PC-3 (cell line): Measurements from ENCODE around the gene RAB11FIP4. TPM values are rescaled to one million over a fixed set of nuclear protein-coding genes. Genes with fewer than 3 reads are reported as not detected.

Experiments used
- ATAC-seq: fragments of 200-7000 bp; cut with Tn5 transposase; 2 replicates; pipeline ENCODE4 v1.9.1; 2020; ENCODE audit warnings: mild to moderate bottlenecking, moderate library complexity
- BruUV-seq: library from RNA; stranded (reverse); fragments of 400-500 nt; replicated peaks from 2 replicates; lab custom pipeline; 2021; lab: Mats Ljungman, UMichigan
- CTCF ChIA-PET: fragments of 300-600 bp; sonication (Branson Sonifier 250); formaldehyde crosslinking; loops from one replicate; lab custom pipeline; 2022; ENCODE audit warnings: antibody characterized with exemption; lab: Charles Lee
- POLR2A ChIA-PET: fragments of 300-600 bp; sonication (Branson Sonifier 250); formaldehyde crosslinking; loops from one replicate; lab custom pipeline; 2022; ENCODE audit warnings: antibody characterized with exemption; ENCODE audit not compliant: unreplicated experiment; lab: Charles Lee
- DNase-seq: peaks from one replicate; pipeline ENCODE4 v3.0.0-alpha.2; 2015
- H2AFZ ChIP-seq: fragments of 300-600 bp; sonication (generic); 2 replicates; pipeline ENCODE4 v1.6.0; 2016; ENCODE audit warnings: antibody characterized with exemption, low read length
- H3F3A ChIP-seq: fragments of 300-600 bp; sonication (generic); one replicate; pipeline ENCODE4 v1.6.0; 2017; ENCODE audit warnings: antibody characterized with exemption, low read length, control low read depth, mild to moderate bottlenecking; ENCODE audit not compliant: unreplicated experiment
- H3K27ac ChIP-seq: fragments of 300-600 bp; sonication (generic); 2 replicates; pipeline ENCODE4 v1.5.1; 2016; ENCODE audit warnings: mild to moderate bottlenecking, low read length
- H3K27me3 ChIP-seq: fragments of 300-600 bp; sonication (generic); 2 replicates; pipeline ENCODE4 v1.6.1; 2016; ENCODE audit warnings: low read length, mixed read lengths
- H3K36me3 ChIP-seq: fragments of 300-600 bp; sonication (generic); 2 replicates; pipeline ENCODE4 v1.6.1; 2016; ENCODE audit warnings: low read depth, mixed run types, low read length, mixed read lengths
- H3K4me1 ChIP-seq: fragments of 300-600 bp; sonication (generic); 2 replicates; pipeline ENCODE4 v1.5.1; 2016; ENCODE audit warnings: low read length; ENCODE audit not compliant: insufficient read depth
- H3K4me2 ChIP-seq: fragments of 300-600 bp; sonication (generic); 2 replicates; pipeline ENCODE4 v1.6.0; 2016; ENCODE audit warnings: low read length
- H3K4me3 ChIP-seq: fragments of 300-600 bp; sonication (generic); 2 replicates; pipeline ENCODE4 v1.5.1; 2016; ENCODE audit warnings: mild to moderate bottlenecking, low read length, mixed read lengths
- H3K79me2 ChIP-seq: fragments of 300-600 bp; sonication (generic); 2 replicates; pipeline ENCODE4 v1.6.1; 2017; ENCODE audit warnings: low read length, mixed read lengths
- H3K9ac ChIP-seq: fragments of 300-600 bp; sonication (generic); 2 replicates; pipeline ENCODE4 v1.6.0; 2016; ENCODE audit warnings: mild to moderate bottlenecking, low read length
- H3K9me2 ChIP-seq: fragments of 300-600 bp; sonication (generic); replicated peaks from 2 replicates; pipeline ENCODE4 v1.6.1; 2016; ENCODE audit warnings: mixed run types, low read length, mixed read lengths
- H3K9me3 ChIP-seq: fragments of 300-600 bp; sonication (generic); 2 replicates; pipeline ENCODE4 v1.6.1; 2016; ENCODE audit warnings: low read length, mixed read lengths
- H4K20me1 ChIP-seq: fragments of 300-600 bp; sonication (generic); 2 replicates; pipeline ENCODE4 v1.6.1; 2016; ENCODE audit warnings: low read length, mixed read lengths
- EZH2 ChIP-seq: fragments of 300-600 bp; sonication (generic); IDR thresholded peaks from one replicate; pipeline ENCODE4 v1.6.1; 2017; ENCODE audit warnings: antibody characterized with exemption, mild to moderate bottlenecking, low read length; ENCODE audit not compliant: unreplicated experiment
- EZH2phosphoT487 ChIP-seq: fragments of 300-600 bp; sonication (generic); IDR thresholded peaks from 2 replicates; pipeline ENCODE4 v1.6.1; 2018; ENCODE audit warnings: mild to moderate bottlenecking, antibody characterized with exemption, low read length, borderline replicate concordance
- intact Hi-C: fragments of 100-400 bp; cut with micrococcal nuclease; formaldehyde crosslinking; loops from 2 replicates; pipeline ENCODE4 v1.9.0; 2023
- total RNA-seq: library from RNA; depleted of rRNA; stranded (reverse); fragments of >200 nt; gene quantifications from 2 replicates; pipeline ENCODE4 v1.2.3, GENCODE V29; 2014
- TF ChIP-seq, protein P1 (sequence below): fragments of 300-600 bp; sonication (generic); conservative IDR thresholded peaks from 2 replicates; pipeline ENCODE4 v1.5.1; 2017; ENCODE audit warnings: antibody characterized with exemption, low read depth, mild to moderate bottlenecking, low read length

The RAB11FIP4 gene
- total RNA-seq, 1 experiment from 2014 or later = 4.2 TPM

GRCh38 chr17:31411707-31412285 lies 20.3 kb downstream of the RAB11FIP4 start:
- TF ChIP-seq EZH2phosphoT487 (no peak), EZH2 (no peak)
- TF ChIP-seq, protein P1, sequence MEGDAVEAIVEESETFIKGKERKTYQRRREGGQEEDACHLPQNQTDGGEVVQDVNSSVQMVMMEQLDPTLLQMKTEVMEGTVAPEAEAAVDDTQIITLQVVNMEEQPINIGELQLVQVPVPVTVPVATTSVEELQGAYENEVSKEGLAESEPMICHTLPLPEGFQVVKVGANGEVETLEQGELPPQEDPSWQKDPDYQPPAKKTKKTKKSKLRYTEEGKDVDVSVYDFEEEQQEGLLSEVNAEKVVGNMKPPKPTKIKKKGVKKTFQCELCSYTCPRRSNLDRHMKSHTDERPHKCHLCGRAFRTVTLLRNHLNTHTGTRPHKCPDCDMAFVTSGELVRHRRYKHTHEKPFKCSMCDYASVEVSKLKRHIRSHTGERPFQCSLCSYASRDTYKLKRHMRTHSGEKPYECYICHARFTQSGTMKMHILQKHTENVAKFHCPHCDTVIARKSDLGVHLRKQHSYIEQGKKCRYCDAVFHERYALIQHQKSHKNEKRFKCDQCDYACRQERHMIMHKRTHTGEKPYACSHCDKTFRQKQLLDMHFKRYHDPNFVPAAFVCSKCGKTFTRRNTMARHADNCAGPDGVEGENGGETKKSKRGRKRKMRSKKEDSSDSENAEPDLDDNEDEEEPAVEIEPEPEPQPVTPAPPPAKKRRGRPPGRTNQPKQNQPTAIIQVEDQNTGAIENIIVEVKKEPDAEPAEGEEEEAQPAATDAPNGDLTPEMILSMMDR = no peak
- Histone ChIP-seq H3K9ac (no peak overlapping the region), H3K4me1 (no peaks in the 10 kb centered on the region), H3K9me2 (no peaks in the 10 kb centered on the region), H3K27ac (no peak overlapping the region), H4K20me1 (no peaks in the 10 kb centered on the region), H3K36me3 (no peaks in the 10 kb centered on the region), H3K4me3 (no peak overlapping the region), H3K79me2 (no peaks in the 10 kb centered on the region), H3K9me3 (no peaks in the 10 kb centered on the region), H2AFZ (no peak overlapping the region), H3K27me3 (no peaks in the 10 kb centered on the region), H3F3A (no peaks in the 10 kb centered on the region), H3K4me2 (no peak overlapping the region)
- intact Hi-C loops = no loop called here
- ChIA-PET CTCF (interaction anchor here (0.6 kb wide), 1 partner anchor 16 kb away, joined by 6 read pairs; no protein-coding TSS in a partner anchor), POLR2A (no interaction called here)
- DNase-seq = no peak
- BruUV-seq = no TSS peak
- no peak for ATAC-seq

DNA sequence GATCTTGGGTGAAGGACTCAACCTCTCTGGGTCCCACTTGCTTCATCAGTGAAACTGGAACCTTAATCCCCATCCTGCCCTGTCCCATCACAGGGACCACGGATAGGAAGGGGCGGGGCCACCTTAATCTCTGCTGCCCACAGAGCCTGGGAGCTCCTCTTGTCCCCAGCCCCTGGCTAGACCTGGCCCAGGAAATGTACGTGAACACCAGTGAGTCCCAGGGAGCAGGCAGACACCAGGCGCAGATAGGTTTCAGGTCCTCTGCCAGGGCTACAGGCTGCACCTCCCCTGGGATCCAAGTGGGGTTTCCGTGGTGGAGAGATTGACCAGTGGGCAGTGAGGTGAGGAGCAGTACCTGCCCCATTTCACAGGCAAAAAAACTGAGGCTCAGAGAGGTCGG lies 21.0 kb downstream of the RAB11FIP4 start:
- Histone ChIP-seq H3F3A (no peaks in the 10 kb centered on the region), H3K4me3 (no peak overlapping the region), H3K9ac (no peak overlapping the region), H2AFZ (no peak overlapping the region), H3K9me3 (no peaks in the 10 kb centered on the region), H3K27me3 (no peaks in the 10 kb centered on the region), H3K4me1 (no peaks in the 10 kb centered on the region), H4K20me1 (no peaks in the 10 kb centered on the region), H3K27ac (no peak overlapping the region), H3K36me3 (no peaks in the 10 kb centered on the region), H3K9me2 (no peaks in the 10 kb centered on the region), H3K4me2 (no peak overlapping the region), H3K79me2 (no peaks in the 10 kb centered on the region)
- ATAC-seq (no peak), DNase-seq (no peak)
- BruUV-seq = no TSS peak
- CTCF ChIA-PET = no interaction called here
- TF ChIP-seq, protein P1 = no peak
- TF ChIP-seq EZH2 (no peak), EZH2phosphoT487 (no peak)
- POLR2A ChIA-PET = no interaction called here
- intact Hi-C loops = no loop called here

GRCh38 chr17:31413081-31413799 lies 21.8 kb downstream of the RAB11FIP4 start:
- DNase-seq (no peak), ATAC-seq (no peak)
- Histone ChIP-seq H3K4me2 (no peak overlapping the region), H4K20me1 (no peaks in the 10 kb centered on the region), H3K9me2 (no peaks in the 10 kb centered on the region), H3K9me3 (no peaks in the 10 kb centered on the region), H3K27me3 (no peaks in the 10 kb centered on the region), H3K4me3 (no peak overlapping the region), H3K36me3 (no peaks in the 10 kb centered on the region), H3K4me1 (no peaks in the 10 kb centered on the region), H3F3A (no peaks in the 10 kb centered on the region), H2AFZ (no peak overlapping the region), H3K79me2 (no peaks in the 10 kb centered on the region), H3K27ac (no peak overlapping the region), H3K9ac (no peak overlapping the region)
- TF ChIP-seq, protein P1 = no peak
- no peak for TF ChIP-seq EZH2phosphoT487
- TF ChIP-seq EZH2 = no peak
- BruUV-seq = no TSS peak
- intact Hi-C loops = no loop called here
- CTCF ChIA-PET = no interaction called here
- POLR2A ChIA-PET = no interaction called here
